HG02943 (cell line): ENCODE data around the gene SYT17.

Experiments
- ATAC-seq: cut with Tn5 transposase; IDR thresholded peaks from one replicate; pipeline ENCODE4 v1.9.1; 2021; ENCODE audit warnings: mild to moderate bottlenecking, low read depth, moderate library complexity; ENCODE audit not compliant: unreplicated experiment

Gene SYT17

GRCh38 chr16:19291475-19291874 is 123.4 kb downstream of the SYT17 start:
- ATAC-seq: no peak

GRCh38 chr16:19292186-19292585 is 124.1 kb downstream of the SYT17 start:
- ATAC-seq: no peak

DNA sequence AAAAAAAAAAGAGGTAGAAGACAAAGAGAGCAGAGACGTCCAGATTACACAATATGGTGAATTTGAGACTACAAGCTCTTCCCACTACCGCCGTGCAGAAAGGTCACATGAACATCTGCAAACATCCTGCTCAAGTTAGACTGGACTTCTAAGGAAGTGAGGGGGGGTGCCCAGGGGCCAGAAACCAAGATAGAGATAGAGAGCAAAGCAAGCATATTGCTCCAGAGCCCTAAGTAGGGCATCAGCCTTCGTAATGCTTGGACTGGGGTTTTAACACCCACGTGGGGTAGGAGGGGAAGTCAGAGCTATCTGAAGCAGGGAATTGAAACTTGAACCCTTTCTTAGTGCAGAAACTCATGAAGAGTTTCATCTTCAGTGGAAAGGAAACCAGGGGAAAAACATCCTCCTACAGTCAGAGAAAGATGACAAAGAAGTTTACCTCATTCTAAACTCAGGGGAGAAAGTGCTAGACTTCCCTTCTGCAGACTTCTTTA is 126.2 kb downstream of the SYT17 start:
- no peak for ATAC-seq

DNA sequence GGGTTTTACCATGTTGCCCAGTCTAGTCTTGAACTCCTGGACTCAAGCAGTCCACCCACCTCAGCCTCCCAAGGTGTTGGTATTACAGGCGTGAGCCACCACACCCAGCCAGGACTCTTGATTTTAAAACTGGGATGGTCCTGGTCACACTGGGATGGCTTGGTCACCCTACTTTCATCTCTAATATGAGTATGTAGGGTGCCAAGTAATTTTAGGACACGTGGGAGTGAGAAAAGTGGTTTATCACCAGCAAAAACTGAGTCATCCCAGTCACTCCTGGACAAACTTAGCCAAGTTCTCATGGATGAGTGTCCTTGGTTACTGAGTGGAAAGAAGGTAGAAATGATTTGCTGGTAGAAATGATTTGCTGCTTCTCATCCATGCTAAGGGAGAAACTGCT is 127.4 kb downstream of the SYT17 start:
- no peak for ATAC-seq

- no peak for ATAC-seq
These were observed 129.4 kb downstream of the SYT17 start for GRCh38 chr16:19297454-19297853.

DNA sequence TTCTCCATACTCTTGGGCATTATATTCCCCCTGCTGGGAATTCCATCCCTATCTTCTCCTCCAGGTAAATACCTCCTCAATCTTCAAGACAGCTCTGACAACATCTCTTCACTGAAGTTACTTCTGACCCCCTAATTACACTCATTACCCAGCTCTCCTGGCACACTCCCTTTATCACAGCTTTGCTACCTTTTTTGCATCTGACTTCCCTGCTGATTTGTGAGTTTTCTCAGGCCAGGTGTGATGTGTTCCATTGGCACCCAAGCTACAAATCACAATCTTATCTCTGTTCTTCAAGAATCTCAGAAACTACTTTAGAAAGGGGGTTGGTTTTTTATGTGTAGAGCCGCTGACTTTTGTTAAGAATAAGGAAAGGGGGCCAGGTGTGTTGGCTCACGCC is 131.5 kb downstream of the SYT17 start:
- ATAC-seq: no peak

DNA sequence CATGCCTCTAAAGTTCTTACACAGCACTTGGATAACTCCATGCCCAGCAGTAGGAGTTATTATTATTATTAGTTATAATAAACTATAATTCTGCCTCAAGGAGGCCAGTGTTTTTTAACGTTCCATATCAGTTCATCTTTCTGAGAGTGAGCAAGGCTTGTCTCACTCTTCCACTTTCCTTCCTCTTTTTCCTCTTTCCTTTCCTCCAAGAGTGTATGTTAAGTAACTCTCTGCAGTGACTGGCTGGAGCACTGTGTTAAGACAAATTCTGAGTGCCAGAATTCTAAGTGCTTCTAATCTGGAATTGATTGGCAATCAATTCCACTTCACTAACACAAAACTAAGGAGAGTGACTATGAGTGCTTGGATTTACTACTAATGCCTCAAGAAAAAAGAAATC is 133.9 kb downstream of the SYT17 start:
- ATAC-seq: no peak

DNA sequence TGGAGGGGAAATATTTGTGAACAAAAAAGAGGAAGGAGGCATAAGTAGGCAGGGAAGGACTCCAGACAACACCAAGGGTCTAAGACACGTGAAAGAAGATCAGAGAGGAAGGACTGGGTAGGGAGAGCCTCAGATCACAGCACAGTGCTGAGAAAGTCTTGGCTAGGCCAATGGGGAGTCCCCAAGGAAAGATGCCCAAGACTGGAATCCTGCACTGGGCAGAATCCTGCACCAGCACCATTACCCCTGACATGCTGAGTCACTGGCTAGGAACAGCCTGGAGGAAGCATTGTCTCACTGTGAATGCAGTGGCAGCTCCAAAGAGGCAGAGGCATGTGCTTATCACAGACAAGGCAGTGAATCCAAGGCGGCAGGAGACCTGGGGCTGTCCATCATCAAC is 136.7 kb downstream of the SYT17 start:
- ATAC-seq: no peak

DNA sequence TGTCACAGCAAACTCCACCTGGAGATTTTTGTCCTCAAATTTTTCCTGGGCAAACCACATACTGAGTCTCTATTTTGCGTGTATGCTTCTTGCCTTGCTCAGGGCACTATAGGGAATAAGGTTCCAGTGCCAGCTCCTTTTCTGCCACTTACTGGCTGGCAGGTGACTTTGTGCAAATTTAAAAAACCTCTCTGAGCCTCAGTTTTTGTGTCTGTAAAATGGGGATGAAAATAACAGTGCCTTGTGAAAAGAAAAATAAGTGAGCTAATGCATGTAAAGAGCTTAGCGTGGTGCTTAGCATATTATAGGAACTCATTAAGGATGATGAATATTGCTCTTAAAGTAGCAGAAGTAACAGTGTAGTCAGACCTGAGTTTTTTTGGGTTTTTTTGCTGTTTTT is 137.4 kb downstream of the SYT17 start:
- no peak for ATAC-seq

- ATAC-seq: no peak
These were observed 139.7 kb downstream of the SYT17 start for GRCh38 chr16:19307587-19308241.

DNA sequence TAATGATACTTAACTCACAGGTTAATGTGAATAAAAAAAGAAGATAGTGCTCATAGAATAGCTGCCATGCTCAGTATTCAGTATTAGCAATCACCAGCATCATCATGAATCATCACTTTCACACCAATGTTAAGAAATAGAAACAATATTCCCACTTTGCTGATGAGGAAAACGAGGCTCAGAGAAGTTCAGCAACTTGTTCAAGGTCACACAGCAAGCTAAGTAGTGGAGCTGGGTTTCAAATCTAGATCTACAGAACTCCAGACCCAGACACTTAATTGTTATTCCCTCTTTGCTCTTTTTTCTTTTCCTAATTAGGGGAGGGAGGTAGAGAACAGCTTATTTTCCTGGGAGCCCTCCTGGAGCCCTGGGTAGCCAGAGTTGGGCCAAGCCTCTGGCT is 140.4 kb downstream of the SYT17 start:
- ATAC-seq: no peak

DNA sequence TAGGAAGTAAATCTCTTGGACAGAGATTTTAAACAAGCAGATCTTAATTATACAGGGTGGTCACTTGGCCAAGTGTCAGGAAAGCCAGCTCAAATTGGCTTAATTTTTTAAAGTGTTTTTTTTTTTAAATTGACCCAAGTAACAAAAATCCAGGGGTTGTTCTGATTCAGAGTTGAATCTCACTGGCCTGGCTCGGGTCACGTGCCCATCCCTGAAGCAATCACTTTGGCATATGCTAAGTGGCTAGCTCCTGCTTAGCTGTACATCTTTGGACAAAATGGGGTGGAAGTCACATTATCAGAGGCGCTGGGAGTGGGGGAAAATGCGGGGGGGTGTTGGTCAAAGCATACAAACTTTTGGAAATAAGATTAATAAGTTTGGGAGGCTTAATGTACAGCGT is 141.1 kb downstream of the SYT17 start:
- no peak for ATAC-seq

DNA sequence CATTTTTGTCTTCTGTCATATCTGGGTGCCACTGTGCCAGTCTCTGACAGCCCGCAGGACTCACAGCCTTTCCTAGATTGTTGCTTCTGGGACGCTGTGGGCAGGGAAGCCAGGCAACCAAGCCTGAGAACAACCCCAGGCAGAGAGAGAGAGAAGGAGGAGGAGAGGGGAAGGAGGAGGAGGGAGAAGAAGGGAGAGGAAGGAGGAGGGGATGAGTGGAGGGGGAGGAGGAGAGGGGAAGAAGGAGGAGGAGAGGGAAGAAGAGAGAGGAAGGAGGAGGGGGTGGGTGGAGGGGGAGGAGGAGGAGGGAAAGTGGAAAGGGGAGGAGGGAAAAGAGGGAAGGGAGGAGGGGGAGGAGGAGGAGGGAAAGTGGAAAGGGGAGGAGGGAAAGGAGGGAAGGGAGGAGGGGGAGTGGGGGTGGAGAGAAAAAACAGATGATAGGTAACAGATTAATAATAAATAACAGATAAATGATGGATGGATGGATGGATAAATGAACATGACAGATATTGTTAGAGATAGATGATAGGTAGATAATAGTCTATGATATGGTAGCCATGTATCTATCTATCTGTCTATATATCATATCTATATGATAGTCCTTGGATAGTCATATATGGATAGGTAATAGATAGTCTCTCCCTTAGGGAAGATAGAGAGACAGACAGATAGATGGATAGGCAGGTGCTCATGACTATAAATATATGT is 146.8 kb downstream of the SYT17 start:
- ATAC-seq: no peak

- ATAC-seq: no peak
These were observed 147.9 kb downstream of the SYT17 start for GRCh38 chr16:19315889-19316433.

DNA sequence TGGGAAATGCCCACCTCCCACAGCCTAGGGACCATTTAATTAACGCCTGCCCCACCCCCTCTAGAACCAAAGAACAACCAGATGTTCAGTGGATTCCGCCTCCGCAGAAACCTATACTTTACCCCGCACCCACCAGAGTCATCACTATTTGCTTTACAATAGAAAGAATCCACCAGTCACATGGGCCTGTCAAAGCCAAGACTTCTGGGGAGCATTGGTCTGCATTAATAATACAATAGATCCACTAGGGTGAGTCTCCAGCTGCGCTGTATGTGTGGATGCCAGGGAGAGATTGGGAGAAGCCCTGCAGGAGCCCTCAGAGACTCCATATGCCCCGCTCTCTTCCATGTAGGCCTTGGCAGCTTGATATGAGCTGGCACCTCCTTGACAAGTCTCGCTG is 148.8 kb downstream of the SYT17 start:
- no peak for ATAC-seq
